ENCODE data around the gene HRH2.
A peak's percentile ranks its signal among the peaks of the same experiment; 100 is the strongest.

HRH2 gene

DNA sequence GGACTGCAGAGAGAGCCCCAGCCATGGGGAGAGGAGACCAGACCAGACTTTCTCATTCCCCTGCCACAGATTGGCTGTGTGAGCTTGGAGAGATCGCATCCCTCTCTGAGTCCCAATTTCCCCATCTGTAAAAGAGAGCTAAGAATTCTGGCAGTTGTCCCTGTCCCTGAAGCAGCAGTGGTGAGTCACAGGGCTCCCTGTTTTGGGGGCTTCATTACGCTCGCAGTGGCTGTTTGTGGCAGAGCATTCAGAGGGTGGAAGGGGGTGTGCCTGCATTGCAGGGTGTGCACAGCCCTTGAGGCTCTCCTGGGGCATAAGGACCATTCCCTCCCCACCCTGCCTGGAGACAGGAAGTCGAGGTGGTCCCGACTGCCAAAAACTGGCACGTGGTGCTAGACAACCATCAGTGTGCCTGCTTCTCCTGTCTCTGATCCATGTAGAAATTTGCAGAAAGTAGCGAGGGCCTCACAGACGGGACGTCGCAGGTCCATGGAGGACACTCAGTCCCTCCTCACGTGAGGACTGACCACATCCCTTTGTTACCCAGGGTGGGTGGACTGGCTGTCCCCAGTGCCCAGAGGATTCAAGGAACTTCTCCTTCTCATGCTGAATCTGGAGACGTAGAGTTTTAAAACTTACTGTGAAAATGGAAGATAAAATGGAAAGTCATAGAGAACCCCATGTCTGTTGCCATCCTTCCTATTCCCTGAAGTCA is 35.3 kb downstream of the HRH2 start:
- DNase-seq (ENCODE audit: low spot score): no peak

GRCh38 chr5:175693741-175694140 is 35.9 kb downstream of the HRH2 start:
- DNase-seq (ENCODE audit: low spot score): no peak

- no peak for DNase-seq (ENCODE audit: low spot score)
Measured at GRCh38 chr5:175694371-175695160, 36.7 kb downstream of the HRH2 start.

- DNase-seq (ENCODE audit: low spot score): no peak
Measured at GRCh38 chr5:175695161-175696126, 37.6 kb downstream of the HRH2 start.

DNA sequence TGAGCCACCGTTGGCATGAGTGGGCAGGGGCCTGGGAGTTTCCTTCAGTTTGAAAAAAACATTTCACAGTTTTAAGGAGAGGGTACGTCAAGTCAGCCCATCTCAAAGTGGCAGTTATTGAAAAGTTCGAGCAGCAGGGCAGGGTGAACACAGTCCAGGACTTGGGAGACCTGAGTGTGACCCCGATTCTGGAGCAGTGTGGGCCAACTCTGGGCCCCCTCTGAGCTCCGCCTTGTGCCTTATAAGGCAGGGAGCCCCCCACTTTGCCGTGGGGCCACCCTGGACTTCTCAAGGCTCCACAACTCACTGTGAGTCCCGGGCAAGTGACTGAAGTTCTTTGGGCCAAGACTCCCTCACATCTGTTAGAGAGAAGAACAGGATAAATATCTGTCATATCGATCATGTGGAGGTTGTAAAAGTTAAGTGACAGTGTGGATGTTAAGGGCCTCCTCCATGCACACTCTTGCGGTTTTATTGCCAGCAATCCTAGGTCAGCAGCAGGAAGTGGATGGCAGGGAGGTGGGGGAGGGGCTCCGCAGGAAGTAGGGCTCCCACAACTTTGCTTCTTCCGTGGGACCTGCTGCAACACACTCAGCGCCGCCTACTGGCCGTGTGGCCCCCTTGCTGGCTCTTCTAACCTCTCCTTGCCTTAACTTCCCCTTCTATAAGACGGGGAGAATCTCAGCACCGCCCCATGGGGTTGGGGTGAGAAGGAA is 38.4 kb downstream of the HRH2 start:
- peak; percentile 21 for DNase-seq (ENCODE audit: low spot score)

DNA sequence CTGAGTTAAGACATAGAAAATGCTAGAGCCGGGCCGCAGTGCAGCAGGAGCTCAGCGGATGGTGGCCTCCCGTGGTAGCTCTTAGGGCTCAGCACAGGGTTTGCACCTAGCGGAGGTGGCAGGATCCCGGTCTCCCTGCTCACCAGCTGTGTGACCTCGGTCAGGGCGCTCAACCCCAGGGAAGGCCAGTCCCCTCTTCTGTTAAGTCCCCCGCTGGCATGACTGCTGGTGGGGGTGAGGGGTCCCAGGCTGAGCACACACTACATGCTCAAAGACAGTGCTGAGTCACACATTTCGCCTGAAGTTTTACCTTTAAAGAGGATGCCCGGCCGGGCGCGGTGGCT is 39.0 kb downstream of the HRH2 start:
- no peak for DNase-seq (ENCODE audit: low spot score)

- DNase-seq (ENCODE audit: low spot score): no peak
Measured at GRCh38 chr5:175697846-175698245, 40.0 kb downstream of the HRH2 start.

GRCh38 chr5:175698401-175699115 is 40.7 kb downstream of the HRH2 start:
- DNase-seq (ENCODE audit: low spot score): no peak

GRCh38 chr5:175700991-175701390 is 43.1 kb downstream of the HRH2 start:
- DNase-seq (ENCODE audit: low spot score): no peak

DNA sequence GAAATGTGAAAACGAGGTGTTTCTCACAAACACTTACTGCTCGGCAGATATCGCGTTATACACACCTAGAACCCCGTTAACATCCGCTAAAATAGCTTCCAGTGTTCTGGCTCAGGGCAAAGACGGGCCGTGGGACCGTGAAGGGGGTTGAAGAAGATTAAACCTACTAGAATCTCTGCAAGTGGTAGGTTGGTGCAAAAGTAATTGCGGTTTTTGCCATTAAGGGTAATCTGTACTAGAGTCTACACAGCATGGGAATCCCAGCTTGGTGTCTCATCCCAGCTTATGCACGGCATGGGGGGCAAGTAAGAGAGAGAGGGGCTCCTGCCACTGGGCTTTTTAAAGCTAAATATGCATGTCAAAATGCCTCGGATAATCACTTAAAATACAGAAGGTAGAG is 43.9 kb downstream of the HRH2 start:
- DNase-seq (ENCODE audit: low spot score): no peak

DNA sequence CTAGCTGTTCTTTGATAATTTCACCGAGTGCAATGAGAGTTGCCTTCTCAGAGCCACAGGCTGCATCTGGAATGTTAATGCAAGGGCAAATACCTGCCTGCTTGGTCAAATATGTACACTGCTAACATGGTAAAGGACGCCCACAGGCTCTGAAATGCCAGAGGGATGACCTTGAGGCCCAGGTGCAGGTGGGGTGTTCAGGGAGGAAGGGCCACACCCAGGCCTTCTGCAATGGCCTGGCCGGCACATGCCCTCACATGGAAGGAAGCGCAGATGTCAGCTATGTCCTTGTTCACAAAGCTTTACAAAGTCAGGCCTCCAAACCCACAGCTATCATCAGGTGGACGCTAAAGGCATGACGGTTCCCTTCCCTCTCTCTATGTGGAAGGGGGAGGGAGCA is 48.6 kb downstream of the HRH2 start:
- no peak for DNase-seq (ENCODE audit: low spot score)

- no peak for DNase-seq (ENCODE audit: low spot score)
Measured at GRCh38 chr5:175707751-175708375, 50.0 kb downstream of the HRH2 start.

GRCh38 chr5:175709276-175709781 is 51.5 kb downstream of the HRH2 start:
- DNase-seq (ENCODE audit: low spot score): no peak

GRCh38 chr5:175710326-175710725 is 52.5 kb downstream of the HRH2 start:
- no peak for DNase-seq (ENCODE audit: low spot score)

DNA sequence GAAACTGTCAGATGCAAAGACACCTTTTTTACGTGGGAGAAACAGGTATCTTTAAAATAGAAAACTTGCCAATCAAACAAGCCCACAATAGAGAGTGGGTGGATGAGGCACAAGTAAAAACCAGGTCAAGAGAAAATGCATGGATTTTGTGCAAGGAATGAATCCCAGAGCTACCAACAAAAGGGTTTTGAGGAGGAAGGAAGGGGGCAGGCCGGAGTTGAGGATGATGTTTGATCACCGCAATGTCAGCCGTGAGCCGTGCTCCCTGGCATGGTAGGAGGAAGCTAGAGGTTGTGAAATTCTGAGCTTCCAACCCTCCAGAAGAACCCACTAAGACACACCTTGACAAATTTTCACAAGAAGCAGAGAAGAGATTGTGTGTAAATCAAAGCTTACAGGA is 53.2 kb downstream of the HRH2 start:
- DNase-seq (ENCODE audit: low spot score): no peak

DNA sequence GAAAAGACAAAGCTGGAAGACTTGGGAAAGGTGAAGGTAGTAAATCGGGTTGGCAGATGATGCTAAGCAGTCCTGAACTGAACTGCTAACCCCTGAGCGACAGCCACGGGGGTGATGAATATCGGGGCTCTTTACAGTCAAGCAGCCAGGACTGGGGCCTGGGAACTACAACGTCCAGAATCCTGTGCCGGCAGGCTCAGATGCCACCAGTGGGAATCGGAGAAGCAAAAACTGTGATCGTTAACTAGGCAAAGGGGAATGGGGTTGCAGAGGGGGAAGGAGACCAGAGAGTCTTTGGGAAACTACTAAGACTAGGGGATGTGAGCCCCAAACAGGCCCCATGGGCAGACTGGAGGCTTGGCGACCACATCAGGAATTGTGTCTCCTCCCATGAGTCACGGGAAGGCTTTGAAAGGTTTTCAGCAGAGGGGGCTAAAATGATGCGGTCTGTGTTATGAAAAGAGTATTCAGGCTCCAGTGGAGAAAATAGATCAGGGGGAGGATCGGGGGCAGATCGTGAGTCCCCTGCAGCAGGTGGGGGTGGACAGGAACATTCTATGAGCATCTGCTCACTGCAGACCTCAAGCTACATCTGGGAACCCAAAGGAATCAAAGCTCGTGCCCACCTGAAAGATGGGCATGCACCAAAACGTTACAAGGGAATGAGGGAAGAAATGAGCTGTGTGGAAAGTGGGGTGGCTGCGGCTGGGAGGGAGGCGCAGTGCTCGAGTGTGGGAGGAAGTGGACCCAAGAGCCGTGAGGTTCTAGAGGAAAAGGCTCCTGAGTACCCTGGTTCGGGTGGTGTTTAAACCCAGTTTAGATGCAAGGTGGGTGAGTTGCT is 53.8 kb downstream of the HRH2 start:
- no peak for DNase-seq (ENCODE audit: low spot score)

DNA sequence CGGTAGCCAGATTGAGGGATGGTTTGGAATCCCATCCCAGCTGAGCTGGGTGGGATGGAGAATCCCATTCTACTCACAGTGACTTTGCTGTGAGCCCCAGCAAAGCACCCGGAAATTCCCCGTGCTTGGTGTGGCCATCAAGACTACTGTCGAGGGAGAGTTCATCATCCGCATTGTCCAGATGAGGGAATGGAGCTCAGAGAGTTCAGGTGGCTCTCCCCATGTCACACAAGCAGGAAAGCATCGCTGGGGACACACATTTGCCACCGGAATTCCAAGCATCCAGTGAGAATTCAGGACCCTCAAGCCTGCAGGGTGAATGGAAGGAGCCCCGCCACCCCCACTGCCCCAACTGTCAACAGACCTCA is 54.4 kb downstream of the HRH2 start:
- no peak for DNase-seq (ENCODE audit: low spot score)

DNA sequence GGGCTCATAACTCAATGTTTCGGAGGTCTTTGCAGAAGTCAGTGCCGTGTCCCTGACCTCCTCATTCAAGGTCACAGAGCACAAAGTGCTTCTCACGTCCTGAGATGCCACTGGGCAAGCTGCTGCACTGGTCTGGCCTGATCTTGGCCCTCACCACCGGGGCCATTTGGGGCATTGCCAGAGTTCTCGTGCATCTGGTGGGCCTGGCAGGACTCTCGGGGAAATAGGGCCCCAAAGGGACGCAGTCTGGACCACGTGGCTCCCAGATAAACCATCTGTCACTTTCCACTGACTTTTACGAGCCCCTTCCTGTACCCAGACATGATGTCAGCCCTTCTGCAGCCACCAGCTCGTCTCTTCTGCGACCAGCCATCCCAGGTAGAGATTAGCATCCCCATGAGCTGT is 54.8 kb downstream of the HRH2 start:
- no peak for DNase-seq (ENCODE audit: low spot score)

DNA sequence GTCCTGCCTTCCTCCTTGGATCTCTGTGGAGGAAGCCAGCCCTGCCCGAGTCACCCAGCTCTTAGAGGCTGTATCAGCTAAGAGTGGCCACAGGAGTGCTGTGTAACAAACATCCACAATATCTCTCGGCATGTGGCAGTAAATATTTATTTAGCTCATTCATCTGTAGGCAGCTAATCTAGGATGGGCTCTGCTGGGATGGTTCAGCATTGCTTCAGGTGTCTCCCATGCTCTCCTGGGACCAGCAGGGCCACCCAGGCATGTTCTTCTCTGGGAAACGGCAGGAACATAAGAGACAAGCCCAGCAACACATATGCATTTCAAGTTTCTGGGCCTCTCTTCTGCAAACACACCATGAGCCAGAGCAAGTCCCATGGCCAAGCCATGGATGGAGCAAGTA is 56.1 kb downstream of the HRH2 start:
- no peak for DNase-seq (ENCODE audit: low spot score)
